ENCODE data around the gene TNFRSF4. TPM values are rescaled to one million over a fixed set of nuclear protein-coding genes. Genes with fewer than 3 reads are reported as not detected.

The TNFRSF4 gene
- polyA plus RNA-seq, 2 of the 4 experiments (the other 2 are of a cell fraction): not detected

GRCh38 chr1:1183833-1184775 lies 29.8 kb downstream of the TNFRSF4 start:
- CTCF ChIA-PET: interaction anchor here (0.6 kb wide), 1 partner anchor 61 kb away, joined by 3 read pairs; no protein-coding TSS in a partner anchor
- Histone ChIP-seq H3K27ac (no peak overlapping the region), H3K4me1 (no peaks in the 10 kb centered on the region), H3K9me3 (no peaks in the 10 kb centered on the region), H3K4me2 (no peak overlapping the region), H3K4me3 (no peak overlapping the region)
- FAIRE-seq (no peak), ATAC-seq (no peak), DNase-seq (ENCODE audit: low read depth in 1 of 2, low spot score in 1 of 2) (no peak)
- 81% methylated on average over 18 of the region's 33 CpGs for WGBS (ENCODE audit: missing lambda C conversion rate)
- POLR2A ChIA-PET: no interaction called here
- TF ChIP-seq USF2 (IDR thresholded peaks at IDR 0.05): no peak
- TF ChIP-seq RFX5 (IDR thresholded peaks at IDR 0.05): no peak
- no peak for TF ChIP-seq CBX2 (IDR thresholded peaks at IDR 0.05; ENCODE audit: borderline replicate concordance, low read depth)
- no peak for TF ChIP-seq FOXS1 (CRISPR knock-in tag; IDR thresholded peaks at IDR 0.05)
- TF ChIP-seq TFCP2L1 (CRISPR knock-in tag; IDR thresholded peaks at IDR 0.05): no peak
- no peak for TF ChIP-seq MAFK (IDR thresholded peaks at IDR 0.05; ENCODE audit: partially characterized antibody)
- TF ChIP-seq REST (IDR thresholded peaks at IDR 0.05): no peak
- TF ChIP-seq KDM1A (IDR thresholded peaks at IDR 0.05; ENCODE audit: low read depth): no peak
- TF ChIP-seq BCL3 (IDR thresholded peaks at IDR 0.05): no peak
- TF ChIP-seq POLR2AphosphoS2 (conservative IDR thresholded peaks at IDR 0.05; ENCODE audit: low read length): no peak
- TF ChIP-seq, protein P1, sequence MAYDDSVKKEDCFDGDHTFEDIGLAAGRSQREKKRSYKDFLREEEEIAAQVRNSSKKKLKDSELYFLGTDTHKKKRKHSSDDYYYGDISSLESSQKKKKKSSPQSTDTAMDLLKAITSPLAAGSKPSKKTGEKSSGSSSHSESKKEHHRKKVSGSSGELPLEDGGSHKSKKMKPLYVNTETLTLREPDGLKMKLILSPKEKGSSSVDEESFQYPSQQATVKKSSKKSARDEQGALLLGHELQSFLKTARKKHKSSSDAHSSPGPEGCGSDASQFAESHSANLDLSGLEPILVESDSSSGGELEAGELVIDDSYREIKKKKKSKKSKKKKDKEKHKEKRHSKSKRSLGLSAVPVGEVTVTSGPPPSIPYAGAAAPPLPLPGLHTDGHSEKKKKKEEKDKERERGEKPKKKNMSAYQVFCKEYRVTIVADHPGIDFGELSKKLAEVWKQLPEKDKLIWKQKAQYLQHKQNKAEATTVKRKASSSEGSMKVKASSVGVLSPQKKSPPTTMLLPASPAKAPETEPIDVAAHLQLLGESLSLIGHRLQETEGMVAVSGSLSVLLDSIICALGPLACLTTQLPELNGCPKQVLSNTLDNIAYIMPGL (CRISPR knock-in tag; IDR thresholded peaks at IDR 0.05; ENCODE audit: borderline replicate concordance): no peak
- TF ChIP-seq EP300 (IDR thresholded peaks at IDR 0.05): no peak
- TF ChIP-seq FOSB (CRISPR knock-in tag; IDR thresholded peaks at IDR 0.05): no peak
- no peak for TF ChIP-seq ZSCAN20 (CRISPR knock-in tag; IDR thresholded peaks at IDR 0.05)
- TF ChIP-seq MYC (IDR thresholded peaks at IDR 0.05; ENCODE audit: borderline replicate concordance, low read length): no peak
- TF ChIP-seq NFE2L2 (conservative IDR thresholded peaks at IDR 0.05; ENCODE audit: low read length): no peak
- TF ChIP-seq HOXA7 (CRISPR knock-in tag; IDR thresholded peaks at IDR 0.05): no peak
- no peak for TF ChIP-seq HDAC2 (IDR thresholded peaks at IDR 0.05)
- TF ChIP-seq CBX8 (IDR thresholded peaks at IDR 0.05): no peak
- TF ChIP-seq ZC3H11A (IDR thresholded peaks at IDR 0.05): no peak

All from A549 (cell line).